Adrenal gland (tissue), 5 donors: ENCODE data around the gene RER1.

Source experiments
- CTCF ChIP-seq, 6 experiments: fragments of 450-650 bp in 4 of 6; fragments of 200-600 bp in 2 of 6; sonication (generic) in 1 of 6; IDR thresholded peaks; 1 replicate in 5 of 6; 2 replicates in 1 of 6; pipeline versions ENCODE4 v1.5.1 to v1.8.0; 2016 to 2021; ENCODE audit warnings: antibody characterized with exemption in 6 of 6, mild to moderate bottlenecking in 2 of 6, moderate library complexity in 1 of 6
- POLR2A ChIP-seq, 2 donors: fragments of 450-650 bp; IDR thresholded peaks; one replicate each; pipeline ENCODE4 v1.6.1; 2017; ENCODE audit warnings: antibody characterized with exemption in 2 of 2, mild to moderate bottlenecking in 2 of 2, moderate library complexity in 1 of 2
- donor health status: DM: no; HTN: no; CAD: no.

GRCh38 chr1:2342384-2343022 is 49.1 kb upstream of the RER1 start:
- TF ChIP-seq CTCF (IDR thresholded peaks at IDR 0.05), result no peak
- TF ChIP-seq POLR2A (IDR thresholded peaks at IDR 0.05), result no peak
